NOMO-1 (cell line): ENCODE data around the gene FAM3D.
A peak's percentile ranks its signal among the peaks of the same experiment; 100 is the strongest.

Source experiments
- DNase-seq, 2 experiments: peaks; one replicate each; lab custom pipeline; 2025; ENCODE audit not compliant: unreplicated experiment in 2 of 2; lab: John Stamatoyannopoulos, UW

FAM3D gene

DNA sequence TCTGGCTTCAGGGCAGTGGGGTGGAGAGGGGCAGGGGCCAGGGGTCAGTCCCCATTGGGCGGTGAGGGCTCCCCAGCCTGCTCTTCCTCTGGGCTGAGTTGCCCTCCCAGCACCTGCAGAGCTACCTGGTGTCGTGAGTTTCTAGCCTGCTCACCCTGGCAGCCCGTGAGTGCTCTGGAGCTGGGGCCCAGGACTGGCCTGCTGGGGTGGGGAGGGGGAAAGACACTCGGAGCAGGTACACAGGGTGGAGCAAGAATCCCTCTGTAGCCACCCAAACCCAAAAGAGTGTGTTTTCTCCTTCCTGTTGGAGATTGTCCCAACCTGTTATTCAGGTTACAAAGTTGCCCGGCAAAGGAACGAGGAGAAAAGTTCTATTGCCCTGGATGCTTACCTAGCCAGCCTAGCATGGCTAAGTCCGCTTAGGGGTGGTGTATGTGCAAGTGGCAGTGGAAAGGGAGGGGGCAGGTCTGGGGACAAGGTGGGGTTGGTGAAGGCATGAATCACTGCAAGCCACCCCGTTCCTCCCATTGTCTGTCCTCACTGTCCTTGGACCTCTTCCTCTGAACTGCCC is 8.9 kb downstream of the FAM3D start:
- no peak for DNase-seq

GRCh38 chr3:58657036-58657520 is 9.5 kb downstream of the FAM3D start:
- DNase-seq, result no peak

DNA sequence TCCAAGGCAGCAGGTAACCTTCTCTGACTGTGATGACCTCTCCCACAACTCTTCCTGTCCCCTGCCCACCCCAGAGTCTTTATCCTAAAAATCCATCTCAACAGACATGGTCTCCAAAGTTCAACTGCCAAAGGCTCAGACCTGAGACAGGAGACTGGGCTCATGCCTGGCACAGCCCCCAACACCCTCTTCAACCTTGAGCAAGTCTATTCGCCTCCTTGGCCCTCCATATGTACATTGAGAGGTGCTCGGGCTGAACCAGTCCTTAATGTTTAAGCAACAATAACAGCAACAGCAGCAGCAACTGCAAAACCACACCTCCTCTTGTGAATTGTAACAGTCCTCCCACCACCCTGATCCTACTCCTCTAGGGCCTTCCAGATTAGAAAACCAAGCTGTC is 9.9 kb downstream of the FAM3D start:
- no peak for DNase-seq

DNA sequence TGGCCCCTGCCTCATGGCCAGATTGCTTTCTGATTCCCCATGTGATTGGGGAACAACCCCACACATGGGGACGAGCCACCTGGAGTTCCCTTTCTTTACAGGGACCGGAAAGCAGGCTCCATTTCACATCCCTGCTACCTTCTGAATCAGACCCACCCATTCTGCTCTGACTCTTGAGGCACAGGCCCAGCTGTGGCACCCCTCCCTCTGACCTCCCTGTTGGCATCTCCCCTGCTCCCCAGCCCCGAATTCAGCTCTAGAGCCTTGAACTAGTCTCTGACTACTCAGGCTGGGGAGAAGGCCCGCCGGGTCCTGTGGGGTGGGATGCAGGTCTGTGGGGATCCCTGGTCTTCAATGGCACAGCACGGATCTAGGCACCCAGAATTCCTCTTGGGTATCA is 12.1 kb downstream of the FAM3D start:
- DNase-seq, result no peak

GRCh38 chr3:58652624-58653023 is 13.9 kb downstream of the FAM3D start:
- DNase-seq, result no peak

GRCh38 chr3:58651276-58651675 is 15.3 kb downstream of the FAM3D start:
- no peak for DNase-seq

DNA sequence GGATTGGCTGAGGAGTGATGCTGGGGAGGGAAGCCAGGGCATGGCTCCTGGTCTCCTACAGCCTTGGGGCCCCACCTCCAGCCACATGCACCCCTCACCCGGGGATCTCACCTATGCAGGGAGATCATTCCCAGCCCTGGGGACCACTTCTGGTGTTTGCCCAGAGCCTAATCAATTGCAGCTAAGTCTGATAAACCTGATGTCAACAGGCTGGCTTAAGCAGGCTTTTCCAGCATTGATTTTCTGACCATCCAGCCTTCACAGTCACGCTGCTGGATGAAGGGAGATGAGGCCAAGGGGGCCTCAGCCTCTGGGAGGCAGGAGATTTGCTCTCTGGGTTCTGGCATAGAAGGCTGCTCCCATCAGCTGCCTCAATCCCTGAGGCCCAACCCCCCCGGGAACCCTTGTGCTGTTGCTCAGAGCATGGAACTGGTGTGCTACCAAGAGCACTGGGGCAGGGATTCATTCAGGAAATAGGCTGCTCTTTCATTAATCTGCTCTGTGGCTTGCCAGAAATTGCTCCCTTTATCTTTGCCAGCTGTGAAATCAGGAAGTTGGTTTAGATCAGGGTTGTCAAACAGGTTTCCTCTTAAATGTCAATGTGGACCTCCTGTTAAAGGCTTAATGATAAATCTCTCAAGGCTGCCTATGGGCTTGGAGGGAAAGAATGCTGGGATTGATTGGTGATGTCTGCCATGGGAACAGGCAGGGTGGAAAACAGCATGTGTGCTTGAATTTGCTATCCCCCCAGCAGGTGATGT is 19.0 kb downstream of the FAM3D start:
- DNase-seq, result no peak

DNA sequence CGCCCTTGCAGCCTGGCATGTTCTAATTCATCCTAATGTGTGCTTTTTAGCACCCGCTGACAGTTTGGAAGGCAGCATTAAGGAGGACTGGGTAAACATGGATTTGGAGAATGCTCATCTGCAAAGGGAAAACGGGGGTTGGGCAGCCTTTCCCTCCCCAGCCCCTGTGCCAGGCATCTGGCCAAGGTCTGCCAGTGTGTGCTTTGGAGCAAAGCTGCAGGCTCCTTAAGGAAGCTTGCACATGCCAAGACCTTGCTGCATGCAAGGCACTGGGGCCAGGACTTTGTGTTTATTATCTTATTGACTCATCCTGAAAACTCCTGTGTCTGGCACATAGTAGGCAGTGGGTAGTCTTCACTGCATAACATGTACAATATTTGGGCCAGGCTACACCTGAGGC is 20.1 kb downstream of the FAM3D start:
- no peak for DNase-seq

DNA sequence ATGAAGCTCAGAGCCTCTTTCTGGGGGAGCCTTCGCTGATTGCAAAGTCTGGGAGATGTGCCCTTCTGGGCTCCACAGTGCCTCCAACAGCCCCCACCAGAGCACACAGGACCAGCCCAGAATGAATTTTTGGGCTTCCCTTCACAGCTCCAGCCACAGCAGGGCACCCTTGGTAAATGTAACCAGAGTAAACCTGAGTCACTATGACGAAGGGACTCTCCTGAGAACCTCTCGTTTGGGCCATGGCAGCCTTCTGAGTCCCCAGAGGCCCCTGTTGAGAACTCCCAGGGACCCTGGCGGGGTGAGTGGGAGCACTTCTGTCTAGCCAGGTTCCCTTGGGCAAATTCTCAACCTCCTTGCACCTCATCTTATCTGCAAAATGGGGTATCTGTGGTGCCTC is 20.8 kb downstream of the FAM3D start:
- no peak for DNase-seq

- no peak for DNase-seq
These were observed 23.7 kb downstream of the FAM3D start for GRCh38 chr3:58642846-58643245.

DNA sequence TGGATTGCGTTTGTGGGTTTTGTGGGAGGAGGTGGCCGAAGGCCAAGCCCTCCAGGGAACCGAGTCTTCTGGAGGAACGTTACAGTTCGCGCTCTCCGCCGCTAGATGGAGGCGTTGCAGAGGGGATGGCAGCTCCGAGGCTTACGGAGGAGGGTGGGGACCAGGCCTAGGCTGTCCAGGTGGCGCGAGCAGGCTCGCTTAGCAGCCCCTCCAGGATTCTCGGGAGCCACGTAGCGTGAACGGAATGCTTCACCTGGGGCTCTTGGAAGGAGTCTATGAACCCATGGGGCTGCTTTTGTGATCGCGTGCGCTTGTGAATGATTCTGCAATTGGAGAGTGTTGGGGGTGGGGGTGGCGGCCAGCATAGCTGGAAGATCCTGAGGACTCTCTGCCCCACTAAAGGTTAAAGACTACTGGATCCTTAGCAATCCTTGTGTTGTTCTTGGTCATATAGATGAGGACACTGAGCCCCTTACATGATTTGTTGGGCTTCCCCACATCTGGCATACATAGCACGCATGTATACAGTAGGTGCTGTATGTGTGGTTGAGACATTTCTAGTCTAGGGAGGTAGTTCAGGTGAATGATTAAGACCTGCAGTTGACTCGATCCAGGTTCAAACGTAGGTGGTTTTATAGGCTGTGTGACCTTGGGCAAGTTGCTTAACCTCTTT is 25.7 kb downstream of the FAM3D start:
- peak; percentile 58 to 66 for DNase-seq

DNA sequence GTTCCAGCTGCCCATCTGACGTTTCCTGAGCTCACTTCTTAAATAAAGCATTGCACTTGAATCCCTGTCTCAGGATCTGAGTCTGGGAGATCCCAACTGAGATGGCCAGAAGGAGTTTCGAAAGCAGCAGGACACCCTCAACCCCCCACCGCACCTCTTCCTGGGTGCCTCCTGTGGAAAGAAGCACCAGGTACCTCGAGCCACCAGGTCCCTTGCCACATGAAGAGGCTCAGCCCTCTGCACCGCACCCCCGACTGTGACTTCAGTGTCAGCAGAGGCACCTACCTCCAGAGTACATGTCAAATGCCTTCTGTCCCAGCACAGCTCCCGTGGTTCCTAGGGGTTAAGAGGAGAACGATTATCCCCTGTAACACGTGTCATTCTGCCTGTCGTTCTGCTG is 26.7 kb downstream of the FAM3D start:
- DNase-seq, result no peak

DNA sequence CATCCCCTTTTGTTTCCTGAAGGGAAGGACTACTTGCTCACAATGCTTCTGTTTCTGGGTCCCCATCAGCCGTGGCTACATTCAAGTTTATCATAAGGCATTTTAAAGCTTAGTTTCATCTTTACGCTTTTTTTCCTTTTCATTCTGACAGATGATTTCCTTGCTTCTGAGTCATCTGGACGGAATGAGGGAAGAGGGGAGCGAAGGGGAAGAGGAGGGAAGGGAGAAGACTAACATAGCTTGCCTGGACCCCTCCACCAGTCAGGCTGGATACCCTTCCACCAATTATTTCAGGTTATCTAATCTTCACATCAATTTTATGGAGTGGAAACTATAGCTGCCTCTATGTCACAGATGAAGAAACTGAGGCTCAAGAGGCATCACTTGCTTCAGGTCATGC is 27.6 kb downstream of the FAM3D start:
- DNase-seq, result no peak

DNA sequence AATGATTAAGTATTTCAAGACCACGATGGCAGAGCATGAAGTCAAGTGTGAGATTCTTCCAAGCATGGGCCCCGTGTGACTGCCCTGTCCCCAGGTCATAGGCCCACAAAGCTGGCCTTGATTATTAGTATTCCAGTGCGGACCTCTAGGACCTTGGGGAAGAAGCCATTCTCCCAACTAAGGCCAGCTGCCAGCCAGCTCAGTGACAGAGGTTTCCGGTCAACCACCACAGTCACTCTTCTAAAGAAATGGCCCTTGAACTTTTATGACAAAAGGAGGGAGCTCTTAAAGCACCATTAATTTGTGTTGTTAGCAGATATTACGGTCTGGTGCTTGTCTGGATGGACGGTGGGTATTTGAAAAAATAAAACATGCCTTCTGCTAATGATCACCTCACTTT is 28.0 kb downstream of the FAM3D start:
- no peak for DNase-seq

GRCh38 chr3:58637509-58637908 is 29.1 kb downstream of the FAM3D start:
- DNase-seq, result no peak

GRCh38 chr3:58635371-58636285 is 30.9 kb downstream of the FAM3D start:
- no peak for DNase-seq

GRCh38 chr3:58633157-58633865 is 33.3 kb downstream of the FAM3D start:
- DNase-seq, result no peak

DNA sequence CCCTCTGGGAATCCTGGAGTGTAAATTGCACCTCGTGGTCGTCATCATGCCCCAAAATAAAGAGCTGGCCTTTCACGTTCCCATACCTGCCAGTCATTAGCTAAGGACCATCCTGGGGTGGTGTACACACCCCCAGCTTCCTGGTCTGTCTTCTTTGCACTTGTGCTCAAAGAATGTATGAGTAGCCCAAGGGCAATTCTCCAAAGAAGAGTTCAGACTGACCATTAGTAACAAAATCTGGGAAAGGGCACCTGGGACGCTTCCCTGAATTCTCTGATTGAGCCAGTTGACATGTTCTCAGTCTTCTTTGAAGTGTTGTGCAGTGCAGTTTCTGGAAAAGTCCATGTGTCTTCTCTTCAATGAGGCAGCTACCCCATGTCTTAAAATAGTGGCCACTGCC is 34.8 kb downstream of the FAM3D start:
- DNase-seq, result no peak

GRCh38 chr3:58630710-58631092 is 35.9 kb downstream of the FAM3D start:
- DNase-seq, result no peak

GRCh38 chr3:58630076-58630709 is 36.4 kb downstream of the FAM3D start:
- DNase-seq, result peak; percentile 25 to 38
